NCI-H146 (cell line): ENCODE results near the gene CYP4F8.
A peak's percentile ranks its signal among the peaks of the same experiment; 100 is the strongest.

ENCODE experiments used
- DNase-seq: peaks from one replicate; lab custom pipeline; 2025; lab: John Stamatoyannopoulos, UW

Gene CYP4F8

GRCh38 chr19:15616183-15616582, 1.2 kb downstream of the CYP4F8 start:
- no peak for DNase-seq

DNA sequence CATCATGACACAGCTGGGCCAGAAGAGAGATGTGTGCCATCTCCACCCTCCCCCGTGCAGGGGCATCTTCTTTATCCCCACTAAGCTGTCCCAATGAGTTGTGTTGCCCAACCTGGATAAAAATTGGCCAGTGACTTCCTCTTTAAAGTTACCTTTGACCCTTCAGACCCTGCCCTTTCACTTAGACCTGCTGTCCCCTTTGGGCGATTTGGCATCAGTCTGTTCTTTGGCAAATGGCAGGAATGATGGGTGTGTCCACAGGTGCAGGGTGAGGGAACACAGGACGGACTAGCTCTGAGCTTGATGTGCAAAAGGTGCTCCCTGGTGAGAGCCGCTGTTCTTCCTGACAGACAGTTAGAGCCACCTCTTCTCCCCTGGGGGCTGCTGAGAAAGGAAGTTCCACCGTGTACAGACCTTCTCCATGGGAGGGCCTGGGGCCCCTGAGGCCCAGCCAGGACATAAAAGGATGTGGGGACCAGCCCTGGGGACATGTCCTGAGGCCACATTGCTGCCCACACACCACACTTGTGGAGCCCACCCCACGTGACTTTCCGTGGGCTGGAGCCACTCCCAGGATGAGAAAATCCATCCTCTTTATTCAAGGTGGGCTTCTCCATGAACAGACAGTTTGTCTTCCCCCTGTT, 1.7 kb downstream of the CYP4F8 start:
- DNase-seq: no peak

DNA sequence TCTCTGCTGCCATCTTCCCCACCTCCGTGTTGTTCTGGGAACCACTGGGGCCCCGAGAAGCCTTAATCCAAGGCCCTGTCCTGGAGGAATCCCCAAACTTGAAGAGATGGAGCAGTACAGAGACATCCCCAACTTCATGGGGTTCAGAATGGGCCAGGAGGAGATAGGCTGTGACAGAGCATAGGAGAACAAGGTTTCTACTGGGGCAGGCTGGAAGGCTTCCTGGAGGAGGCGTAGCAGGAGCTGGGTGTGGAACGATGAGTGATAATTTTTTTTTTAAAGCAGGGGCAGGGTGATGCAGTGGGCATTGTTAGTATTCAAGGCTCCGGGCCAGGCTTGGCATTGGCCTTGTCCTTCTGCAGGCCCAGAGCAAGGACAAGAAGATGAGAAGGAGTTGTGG, 3.3 kb downstream of the CYP4F8 start:
- no peak for DNase-seq

GRCh38 chr19:15621801-15622200, 6.8 kb downstream of the CYP4F8 start:
- DNase-seq: no peak

GRCh38 chr19:15622991-15623390, 8.0 kb downstream of the CYP4F8 start:
- DNase-seq: no peak

GRCh38 chr19:15623711-15624318, 8.8 kb downstream of the CYP4F8 start:
- no peak for DNase-seq

- no peak for DNase-seq
Measured at GRCh38 chr19:15628236-15629002, 13.4 kb downstream of the CYP4F8 start.

GRCh38 chr19:15629003-15629880, 14.2 kb downstream of the CYP4F8 start:
- peak; percentile 58 for DNase-seq

GRCh38 chr19:15631817-15632216, 16.8 kb downstream of the CYP4F8 start:
- no peak for DNase-seq

DNA sequence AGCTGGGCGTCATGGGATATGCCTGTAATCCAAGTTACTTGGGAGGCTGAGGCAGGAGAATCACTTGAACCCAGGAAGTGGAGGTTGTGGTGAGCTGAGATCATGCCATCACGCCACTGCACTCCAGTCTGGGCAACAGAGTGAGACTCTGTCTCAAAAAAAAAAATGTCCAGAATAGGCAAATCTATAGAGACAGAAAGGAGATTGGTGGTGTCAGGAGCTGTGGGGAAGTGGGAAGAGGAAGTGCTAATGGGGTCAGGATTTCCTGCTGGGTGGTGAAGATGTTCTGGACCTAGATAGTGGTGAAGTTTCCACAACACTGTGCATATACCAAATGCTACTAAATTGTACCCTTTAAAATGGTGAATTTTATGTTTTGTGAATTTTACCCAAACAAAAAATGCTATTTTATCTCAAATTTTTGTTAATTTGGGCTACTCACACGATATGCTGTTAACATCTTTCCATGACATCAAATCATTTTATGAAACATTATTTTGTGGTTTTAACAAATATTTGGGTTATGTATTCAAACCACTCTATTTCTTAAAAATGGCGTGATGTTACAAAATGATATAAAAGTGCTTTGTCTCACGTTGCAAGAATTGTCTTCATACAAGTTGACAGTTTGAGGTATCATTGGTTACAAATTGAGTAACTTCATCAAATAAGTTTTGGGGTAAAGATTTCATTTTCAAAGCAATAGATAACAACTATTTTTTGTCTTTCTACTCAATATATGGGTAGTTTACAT, 18.2 kb downstream of the CYP4F8 start:
- DNase-seq: no peak

DNA sequence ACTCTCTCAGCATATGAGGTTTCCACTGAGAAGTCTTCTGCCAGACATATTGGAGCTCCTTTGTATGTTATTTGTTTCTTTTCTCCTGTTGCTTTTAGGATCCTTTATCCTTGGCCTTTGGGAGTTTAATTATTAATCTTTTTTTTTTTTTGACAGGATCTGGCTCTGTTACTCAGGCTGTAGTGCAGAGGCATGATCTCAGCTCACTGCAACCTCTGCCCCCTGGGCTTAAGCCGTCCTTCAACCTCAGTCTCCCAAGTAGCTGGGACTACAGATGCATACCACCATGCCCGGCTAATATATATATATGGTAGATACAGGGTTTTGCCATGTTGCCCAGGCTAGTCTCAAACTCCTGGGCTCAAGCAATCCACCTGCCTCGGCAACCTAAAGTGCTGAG, 19.1 kb downstream of the CYP4F8 start:
- DNase-seq: no peak

GRCh38 chr19:15635016-15635805, 20.2 kb downstream of the CYP4F8 start:
- DNase-seq: no peak

DNA sequence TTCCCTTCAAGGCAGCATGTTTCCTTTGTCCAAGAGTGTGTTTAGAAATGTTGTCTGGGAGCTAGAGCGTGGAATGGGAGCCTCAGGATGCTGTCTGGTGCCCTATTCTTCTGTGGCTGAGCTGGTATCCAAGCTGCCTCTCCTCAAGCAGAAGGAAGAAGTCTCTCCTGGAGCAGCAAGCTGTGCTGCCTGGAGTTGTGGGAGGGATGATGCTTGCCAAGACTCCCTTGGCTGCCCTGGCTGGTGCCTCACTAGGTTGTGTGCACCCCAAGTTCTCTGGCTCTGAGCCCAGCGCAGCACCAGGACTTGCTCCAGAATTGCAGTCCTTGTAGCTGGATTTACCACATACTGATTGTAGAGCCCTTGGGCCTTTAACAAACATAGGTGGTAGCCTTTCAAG, 21.0 kb downstream of the CYP4F8 start:
- no peak for DNase-seq

- DNase-seq: no peak
Measured at GRCh38 chr19:15639596-15639995, 24.6 kb downstream of the CYP4F8 start.

GRCh38 chr19:15640294-15640903, 25.4 kb downstream of the CYP4F8 start, which contains the start of gene CYP4F3:
Gene CYP4F3, plus strand, starts transcription at chr19:15640897. Its CDS starts 519 bp downstream, at chr19:15641416.
- DNase-seq: peak; percentile 7

- no peak for DNase-seq
Measured at GRCh38 chr19:15640904-15641597, 26.0 kb downstream of the CYP4F8 start.

- DNase-seq: no peak
Measured at GRCh38 chr19:15641901-15642491, 27.0 kb downstream of the CYP4F8 start.

- no peak for DNase-seq
Measured at GRCh38 chr19:15642807-15643206, 27.8 kb downstream of the CYP4F8 start.

GRCh38 chr19:15643387-15643786, 28.4 kb downstream of the CYP4F8 start:
- DNase-seq: no peak
